MCF 10A (cell line): ENCODE data around the gene ARMS2. TPM values are rescaled to one million over a fixed set of nuclear protein-coding genes. Genes with fewer than 3 reads are reported as not detected.

Source experiments
- BruUV-seq: library from RNA; stranded (reverse); fragments of 400-500 nt; replicated peaks from 2 replicates; lab custom pipeline; 2021; lab: Mats Ljungman, UMichigan
- CTCF ChIA-PET: fragments of 300-600 bp; sonication (Branson Sonifier 250); formaldehyde crosslinking; extraction: SDS; loops from one replicate; lab custom pipeline; 2021; ENCODE audit warnings: antibody characterized with exemption, inconsistent platforms; lab: Yijun Ruan, JAX
- POLR2A ChIA-PET: fragments of 300-600, 350-650 bp; sonication (Branson Sonifier 250); formaldehyde crosslinking; extraction: SDS; loops from one replicate; lab custom pipeline; 2020; ENCODE audit warnings: antibody characterized with exemption, inconsistent platforms; lab: Yijun Ruan, JAX
- DNase-seq: peaks from one replicate; pipeline ENCODE4 v3.0.0-alpha.2; 2018; ENCODE audit not compliant: unreplicated experiment
- H3K27ac Mint-ChIP-seq: one replicate; pipeline ENCODE4 v1.8.0; 2022; ENCODE audit warnings: mild to moderate bottlenecking, low read depth, mixed read lengths; ENCODE audit not compliant: unreplicated experiment
- H3K27me3 Mint-ChIP-seq: one replicate; pipeline ENCODE4 v1.8.0; 2022; ENCODE audit warnings: mixed read lengths; ENCODE audit not compliant: insufficient read depth, unreplicated experiment
- H3K36me3 Mint-ChIP-seq: one replicate; pipeline ENCODE4 v1.8.0; 2022; ENCODE audit warnings: mild to moderate bottlenecking, moderate library complexity, mixed read lengths; ENCODE audit not compliant: insufficient read depth, unreplicated experiment
- H3K4me1 Mint-ChIP-seq: one replicate; pipeline ENCODE4 v1.8.0; 2022; ENCODE audit warnings: mixed read lengths; ENCODE audit not compliant: insufficient read depth, unreplicated experiment
- H3K4me3 Mint-ChIP-seq: one replicate; pipeline ENCODE4 v1.8.0; 2022; ENCODE audit warnings: mild to moderate bottlenecking, moderate library complexity, mixed read lengths; ENCODE audit not compliant: unreplicated experiment
- H3K9me3 Mint-ChIP-seq: one replicate; pipeline ENCODE4 v1.8.0; 2022; ENCODE audit warnings: mixed read lengths; ENCODE audit not compliant: unreplicated experiment
- CTCF ChIP-seq: fragments of 200-600 bp; IDR thresholded peaks from one replicate; pipeline ENCODE4 v1.8.0; 2022; ENCODE audit warnings: antibody characterized with exemption, mild to moderate bottlenecking; ENCODE audit not compliant: unreplicated experiment
- intact Hi-C: fragments of 100-400 bp; cut with micrococcal nuclease; formaldehyde crosslinking; loops from 2 replicates; pipeline ENCODE4 v1.14.1; 2022
- microRNA-seq: library from miRNA; unstranded; fragments of <30 nt; microRNA quantifications from one replicate; pipeline ENCODE4 v1.2.0, GENCODE V29; 2022
- total RNA-seq: library from RNA; stranded (reverse); gene quantifications from 2 replicates; pipeline ENCODE4 v1.2.3, GENCODE V29; 2022

Gene ARMS2
- total RNA-seq, 1 experiment from 2014 or later = not detected

- TF ChIP-seq CTCF = no peak
- DNase-seq = no peak
- Mint-ChIP-seq H3K36me3 (peaks cover 85% of the 10 kb centered on the region), H3K27me3 (no peaks in the 10 kb centered on the region), H3K27ac (no peak overlapping the region), H3K4me1 (peaks cover 24% of the 10 kb centered on the region), H3K4me3 (no peak overlapping the region), H3K9me3 (no peaks in the 10 kb centered on the region)
- BruUV-seq = no TSS peak
- ChIA-PET POLR2A (interaction anchor here (0.7 to 3.6 kb wide), 7 partner anchors 10 to 43 kb away, joined by 3 to 49 read pairs (median 5); no protein-coding TSS in a partner anchor), CTCF (interaction anchor here (0.9 to 2.9 kb wide), 4 partner anchors 30 to 206 kb away, joined by 3 to 13 read pairs (median 4); no protein-coding TSS in a partner anchor)
- intact Hi-C loops = loop anchor here (2.0 kb wide), 1 partner anchor 36 kb away; no protein-coding TSS in a partner anchor
Measured at GRCh38 chr10:122505011-122505410, 50.6 kb downstream of the ARMS2 start.

- intact Hi-C loops = loop anchor here (2.0 kb wide), 1 partner anchor 37 kb away; no protein-coding TSS in a partner anchor
- no peak overlapping the region for H3K27ac Mint-ChIP-seq
- H3K9me3 Mint-ChIP-seq = no peaks in the 10 kb centered on the region
Measured at GRCh38 chr10:122505885-122506645, 51.6 kb downstream of the ARMS2 start.

More at GRCh38 chr10:122505885-122506645, 51.6 kb downstream of the ARMS2 start:
- BruUV-seq = no TSS peak
- peaks cover 85% of the 10 kb centered on the region for H3K36me3 Mint-ChIP-seq
- H3K27me3 Mint-ChIP-seq = no peaks in the 10 kb centered on the region
- H3K4me1 Mint-ChIP-seq = peaks cover 32% of the 10 kb centered on the region
- ChIA-PET POLR2A (interaction anchor here (1.1 to 3.6 kb wide), 2 partner anchors 11 to 38 kb away, joined by 3 to 49 read pairs; no protein-coding TSS in a partner anchor), CTCF (interaction anchor here (0.9 to 1.3 kb wide), 2 partner anchors 13 to 59 kb away, joined by 3 to 5 read pairs; no protein-coding TSS in a partner anchor)
- H3K4me3 Mint-ChIP-seq = no peak overlapping the region
- no peak for DNase-seq
- no peak for TF ChIP-seq CTCF

Small RNA genes within 50 kb of the gene (microRNA-seq; reads per million reads assigned to microRNA genes)
- 0.40 reads per million for gene MIR3941

Other genes with a start within 250 kb of the ARMS2 start
- 0.16 TPM in 1 of 2 replicates, not detected in the other for gene BTBD16, start 183.4 kb upstream of the ARMS2 start, total RNA-seq
- 55.8 and 56.7 TPM in 2 replicates for gene PLEKHA1, start 79.9 kb upstream of the ARMS2 start, total RNA-seq
- 157 and 175 TPM in 2 replicates for gene HTRA1, start 6.9 kb downstream of the ARMS2 start, total RNA-seq
- gene DMBT1, start 106.1 kb downstream of the ARMS2 start, total RNA-seq = 4.4 and 7.6 TPM in 2 replicates
- not detected in 2 replicates for gene C10orf120, start 245.2 kb downstream of the ARMS2 start, total RNA-seq